GM23338 (cell line): Measurements from ENCODE around the gene SPARC. TPM values are rescaled to one million over a fixed set of nuclear protein-coding genes. Genes with fewer than 3 reads are reported as not detected.

ENCODE experiments used
- ATAC-seq: fragments of 200-7000 bp; cut with Tn5 transposase; 3 replicates; pipeline ENCODE4 v1.9.1; 2020
- DNase-seq: peaks from one replicate; pipeline ENCODE4 v3.0.0-alpha.2; 2015; ENCODE audit warnings: low spot score
- H2AFZ ChIP-seq: fragments of 200-600 bp; sonication (generic); 2 replicates; pipeline ENCODE4 v1.8.0; 2016; ENCODE audit warnings: antibody characterized with exemption, mild to moderate bottlenecking, moderate library complexity
- H3F3A ChIP-seq: fragments of 200-600 bp; sonication (generic); replicated peaks from 2 replicates; pipeline ENCODE4 v1.8.0; 2017; ENCODE audit warnings: antibody characterized with exemption, mixed run types, low read depth
- H3K27ac ChIP-seq: fragments of 200-600 bp; sonication (generic); 2 replicates; pipeline ENCODE4 v1.6.1; 2016; ENCODE audit warnings: low read depth
- H3K27me3 ChIP-seq: fragments of 200-600 bp; sonication (generic); 2 replicates; pipeline ENCODE4 v1.8.0; 2016; ENCODE audit warnings: mild to moderate bottlenecking, mixed run types, moderate library complexity; ENCODE audit not compliant: insufficient read depth
- H3K36me3 ChIP-seq: fragments of 200-600 bp; sonication (generic); 2 replicates; pipeline ENCODE4 v1.8.0; 2016; ENCODE audit warnings: mild to moderate bottlenecking; ENCODE audit not compliant: insufficient read depth
- H3K4me1 ChIP-seq: fragments of 200-600 bp; sonication (generic); 2 replicates; pipeline ENCODE4 v1.8.0; 2016; ENCODE audit warnings: mild to moderate bottlenecking, moderate library complexity; ENCODE audit not compliant: insufficient read depth
- H3K4me2 ChIP-seq: fragments of 200-600 bp; sonication (generic); 2 replicates; pipeline ENCODE4 v1.7.1; 2017; ENCODE audit warnings: mixed run types
- H3K4me3 ChIP-seq: fragments of 200-600 bp; sonication (generic); 2 replicates; pipeline ENCODE4 v1.6.1; 2016; ENCODE audit warnings: mixed run types
- H3K79me2 ChIP-seq: fragments of 200-600 bp; sonication (generic); replicated peaks from 2 replicates; pipeline ENCODE4 v1.8.0; 2017; ENCODE audit warnings: mild to moderate bottlenecking; ENCODE audit not compliant: insufficient read depth
- H3K9me2 ChIP-seq: fragments of 200-600 bp; sonication (generic); 2 replicates; pipeline ENCODE4 v1.8.0; 2017; ENCODE audit not compliant: insufficient read depth
- H4K20me1 ChIP-seq: fragments of 200-600 bp; sonication (generic); replicated peaks from 2 replicates; pipeline ENCODE4 v1.8.0; 2017; ENCODE audit warnings: mild to moderate bottlenecking; ENCODE audit not compliant: insufficient read depth
- H3K27ac Mint-ChIP-seq: 2 replicates; pipeline ENCODE4 v1.8.0; 2020; ENCODE audit warnings: inconsistent platforms, mild to moderate bottlenecking, moderate library complexity, mixed read lengths
- H3K27me3 Mint-ChIP-seq: 3 replicates; pipeline ENCODE4 v1.8.0; 2022; ENCODE audit warnings: low read depth, mild to moderate bottlenecking, moderate library complexity, mixed read lengths, inconsistent platforms; ENCODE audit not compliant: insufficient read depth, poor library complexity
- H3K36me3 Mint-ChIP-seq: 3 replicates; pipeline ENCODE4 v1.8.0; 2021; ENCODE audit warnings: low read depth, mild to moderate bottlenecking, inconsistent platforms, moderate library complexity, mixed read lengths
- H3K4me1 Mint-ChIP-seq: 3 replicates; pipeline ENCODE4 v1.8.0; 2020; ENCODE audit warnings: mild to moderate bottlenecking, inconsistent platforms, mixed read lengths
- H3K4me3 Mint-ChIP-seq: 3 replicates; pipeline ENCODE4 v1.8.0; 2021; ENCODE audit warnings: moderate library complexity, mild to moderate bottlenecking, inconsistent platforms, mixed read lengths
- H3K9me3 Mint-ChIP-seq: 3 replicates; pipeline ENCODE4 v1.8.0; 2020; ENCODE audit warnings: moderate library complexity, mild to moderate bottlenecking, inconsistent platforms, mixed read lengths
- CREB1 ChIP-seq: fragments of 250-450 bp; sonication (Bioruptor Pico); IDR thresholded peaks from 2 replicates; pipeline ENCODE4 v1.5.0; 2020; ENCODE audit warnings: low read depth, mild to moderate bottlenecking, moderate library complexity
- CTCF ChIP-seq, 2 experiments: fragments of 200-600 bp in 1 of 2; sonication (generic) in 1 of 2; conservative IDR thresholded peaks; 2 replicates each; pipeline versions ENCODE4 v1.5.1 to v1.6.1; 2016 to 2017; ENCODE audit warnings: antibody characterized with exemption in 2 of 2, low read depth in 2 of 2, mild to moderate bottlenecking in 2 of 2, moderate library complexity in 1 of 2
- EZH2 ChIP-seq: fragments of 200-600 bp; sonication (generic); IDR thresholded peaks from one replicate; pipeline ENCODE4 v1.8.0; 2017; ENCODE audit warnings: antibody characterized with exemption, mild to moderate bottlenecking, low read depth; ENCODE audit not compliant: unreplicated experiment
- JUNB ChIP-seq: IDR thresholded peaks from one replicate; pipeline ENCODE4 v1.6.1; 2016; ENCODE audit warnings: antibody characterized with exemption; ENCODE audit not compliant: unreplicated experiment
- NANOG ChIP-seq: IDR thresholded peaks from 2 replicates; pipeline ENCODE4 v1.6.1; 2016; ENCODE audit warnings: antibody characterized with exemption, borderline replicate concordance
- POLR2AphosphoS5 ChIP-seq: IDR thresholded peaks from 2 replicates; pipeline ENCODE4 v1.6.1; 2016; ENCODE audit warnings: antibody characterized with exemption, low read depth
- REST ChIP-seq: IDR thresholded peaks from one replicate; pipeline ENCODE4 v1.6.1; 2018; ENCODE audit warnings: antibody characterized with exemption; ENCODE audit not compliant: unreplicated experiment
- STAT1 ChIP-seq: IDR thresholded peaks from one replicate; pipeline ENCODE4 v1.6.1; 2016; ENCODE audit warnings: antibody characterized with exemption; ENCODE audit not compliant: unreplicated experiment
- ZNF114 ChIP-seq: fragments of 250-450 bp; sonication (Bioruptor Pico); IDR thresholded peaks from 2 replicates; pipeline ENCODE4 v1.5.0; 2020; ENCODE audit warnings: mild to moderate bottlenecking, moderate library complexity
- ZNF462 ChIP-seq: fragments of 250-450 bp; sonication (Bioruptor Pico); IDR thresholded peaks from 2 replicates; pipeline ENCODE4 v1.5.0; 2020; ENCODE audit warnings: mild to moderate bottlenecking, moderate library complexity
- polyA plus RNA-seq: library from polyadenylated mRNA; unstranded; fragments of >200 nt; fragmentation: Nextera tagmentation; extraction: Ambion mirVana; gene quantifications from 2 replicates; pipeline ENCODE4 v1.2.1, GENCODE V29; 2016
- total RNA-seq: library from RNA; depleted of rRNA; stranded (reverse); fragments of >200 nt; shearing (Covaris generic); gene quantifications from 2 replicates; pipeline ENCODE4 v1.2.3, GENCODE V29; 2014

Gene SPARC
- total and polyA plus RNA-seq, 2 experiments from 2014 or later, result 218 to 225 TPM

- TF ChIP-seq ZNF462 (no peak), POLR2AphosphoS5 (no peak), STAT1 (no peak), JUNB (no peak), CREB1 (CRISPR knock-in tag) (no peak)
Measured at GRCh38 chr5:151646334-151646733, 40.4 kb downstream of the SPARC start (continued).

GRCh38 chr5:151643388-151643787 lies 43.3 kb downstream of the SPARC start:
- H3K27ac ChIP-seq, result no peak overlapping the region
- no peaks in the 10 kb centered on the region for H3K27me3 ChIP-seq
- H3K4me1 ChIP-seq, result no peaks in the 10 kb centered on the region
- H3K36me3 ChIP-seq, result no peaks in the 10 kb centered on the region
- no peaks in the 10 kb centered on the region for H3K36me3 Mint-ChIP-seq
- H3F3A ChIP-seq, result no peaks in the 10 kb centered on the region
- DNase-seq (no peak), ATAC-seq (no peak)
- no peak overlapping the region for H3K4me2 ChIP-seq
- no peak overlapping the region for H3K4me3 ChIP-seq
- H3K27me3 Mint-ChIP-seq, result peaks cover 5% of the 10 kb centered on the region
- no peak overlapping the region for H2AFZ ChIP-seq
- no peaks in the 10 kb centered on the region; the same call in none of the 2 replicates for H4K20me1 ChIP-seq
- no peaks in the 10 kb centered on the region for H3K9me2 ChIP-seq
- no peaks in the 10 kb centered on the region; the same call in 2 of the 3 replicates for H3K9me3 Mint-ChIP-seq
- no peak overlapping the region for H3K27ac Mint-ChIP-seq
- H3K4me3 Mint-ChIP-seq, result no peak overlapping the region
- no peaks in the 10 kb centered on the region for H3K79me2 ChIP-seq
- H3K4me1 Mint-ChIP-seq, result no peaks in the 10 kb centered on the region
- no peak for TF ChIP-seq CTCF (conservative IDR thresholded peaks at IDR 0.05; ENCODE audit: low read depth in 2 of 2)
- no peak for TF ChIP-seq CREB1 (CRISPR knock-in tag)
- TF ChIP-seq EZH2, result no peak
- TF ChIP-seq REST, result no peak
- no peak for TF ChIP-seq STAT1
- no peak for TF ChIP-seq ZNF114 (CRISPR knock-in tag)
- no peak for TF ChIP-seq JUNB
- TF ChIP-seq NANOG, result no peak
